ENCODE measurements around the gene SLIRP.
"Not testable (repeated sequence)": the region's sequence is repeated elsewhere in the genome, so short reads cannot be mapped to it uniquely, and the experiment has no call there.

Gene SLIRP

GRCh38 chr14:77746064-77746702 lies 38.3 kb downstream of the SLIRP start:
- DNase-seq: no peak

- DNase-seq: not testable (repeated sequence)
Observed at GRCh38 chr14:77747425-77747824, 39.5 kb downstream of the SLIRP start.

GRCh38 chr14:77752266-77752665 lies 44.4 kb downstream of the SLIRP start:
- DNase-seq: no peak

- no peak for DNase-seq
Observed at GRCh38 chr14:77752799-77753516, 45.1 kb downstream of the SLIRP start.

GRCh38 chr14:77760381-77761204 lies 52.7 kb downstream of the SLIRP start, which contains the start of gene SNW1:
Gene SNW1 (minus strand): TSS chr14:77761156. CDS start chr14:77761127, 29 bp downstream.
- peak; percentile 96 for DNase-seq

- DNase-seq: peak; percentile 62
Observed at GRCh38 chr14:77761205-77761931, 53.5 kb downstream of the SLIRP start.

- no peak for DNase-seq
Observed at GRCh38 chr14:77763316-77763715, 55.4 kb downstream of the SLIRP start.

- no peak for DNase-seq
Observed at GRCh38 chr14:77763978-77764377, 56.1 kb downstream of the SLIRP start.
